ENCODE data around the gene HSD11B1. TPM values are rescaled to one million over a fixed set of nuclear protein-coding genes. Genes with fewer than 3 reads are reported as not detected.

HSD11B1 gene
- total RNA-seq, 1 experiment from 2014 or later = 0.27 TPM

DNA sequence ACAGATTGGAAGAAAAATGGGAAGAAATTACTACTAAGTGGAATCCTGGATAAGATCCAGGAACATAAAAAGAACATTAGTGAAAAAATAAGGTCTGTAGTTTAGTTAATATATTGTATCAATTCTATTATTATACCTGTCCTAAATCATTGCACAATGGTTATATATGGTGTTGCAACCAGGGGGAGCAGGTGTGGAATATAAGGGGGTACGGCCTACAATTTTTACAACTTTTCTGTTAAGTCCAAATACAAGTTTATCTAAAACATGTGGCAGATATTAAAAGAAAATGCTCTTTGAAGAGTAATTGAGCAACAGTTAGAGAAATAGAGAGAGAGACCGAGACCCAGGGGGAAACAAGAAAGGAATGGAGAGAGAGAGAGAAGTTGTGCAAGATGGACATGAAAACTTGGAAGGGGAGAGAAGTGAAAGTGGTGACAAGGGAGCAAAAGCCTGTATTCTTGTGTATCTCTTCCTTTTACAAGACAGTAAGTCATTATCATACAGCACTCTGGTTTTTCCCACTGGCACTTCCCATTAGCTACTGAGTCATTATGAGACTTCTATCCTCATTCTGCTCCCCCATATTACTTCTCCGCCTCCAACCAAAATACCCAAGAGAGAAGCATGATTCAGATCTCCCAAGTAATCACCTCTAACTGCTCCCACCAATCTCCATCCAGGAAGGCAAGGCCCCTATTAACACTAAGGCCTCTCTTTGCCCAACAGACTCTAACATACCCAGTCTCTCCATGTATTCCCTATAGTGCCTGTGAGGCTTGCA is 29.0 kb downstream of the HSD11B1 start:
- TF ChIP-seq ZNF274 (IDR thresholded peaks at IDR 0.05; ENCODE audit: low read depth, low read length) = no peak
- TF ChIP-seq CBX3 (IDR thresholded peaks at IDR 0.05; ENCODE audit: low read depth) = no peak
- TF ChIP-seq EGR1 (IDR thresholded peaks at IDR 0.05; ENCODE audit: low read depth) = no peak
- no peak for TF ChIP-seq SRF (IDR thresholded peaks at IDR 0.05; ENCODE audit: low read depth)
- no peak for TF ChIP-seq RAD21 (IDR thresholded peaks at IDR 0.05; ENCODE audit: low read depth)
- no peak for TF ChIP-seq YY1 (IDR thresholded peaks at IDR 0.05; ENCODE audit: extremely low read depth, insufficient replicate concordance, low read depth, low read length)
- TF ChIP-seq POLR2A (IDR thresholded peaks at IDR 0.05; ENCODE audit: borderline replicate concordance, extremely low read depth, insufficient read depth, insufficient read length) = no peak
- TF ChIP-seq POLR2AphosphoS5 (IDR thresholded peaks at IDR 0.05; ENCODE audit: low read depth, low read length) = no peak
- no peak for TF ChIP-seq EZH2phosphoT487 (IDR thresholded peaks at IDR 0.05; ENCODE audit: borderline replicate concordance)
- no peak for TF ChIP-seq JUND (IDR thresholded peaks at IDR 0.05)
- no peak for TF ChIP-seq ELF1 (IDR thresholded peaks at IDR 0.05; ENCODE audit: borderline replicate concordance, low read depth)
- no peak for TF ChIP-seq REST (IDR thresholded peaks at IDR 0.05; ENCODE audit: low read depth)
- intact Hi-C loops (cut with micrococcal nuclease) = no loop called here
- DNase-seq (ENCODE audit: low read depth, low spot score) (no peak), ATAC-seq (no peak)
- H3K27ac ChIP-seq (ENCODE audit: low read depth, low read length) = no peak overlapping the region
- no peaks in the 10 kb centered on the region for H4K20me1 ChIP-seq (ENCODE audit: insufficient read depth)
- H2AFZ ChIP-seq (ENCODE audit: low read depth, low read length, poor library complexity, severe bottlenecking) = no peak overlapping the region
- H3K27me3 ChIP-seq (ENCODE audit: insufficient read depth, low read length) = no peaks in the 10 kb centered on the region
- no peak overlapping the region for H3K9ac ChIP-seq (ENCODE audit: low read length)
- H3K9me3 ChIP-seq (ENCODE audit: control insufficient read depth in 1 of 2, insufficient read depth in 1 of 2, low read depth in 1 of 2, low read length in 2 of 2) = no peaks in the 10 kb centered on the region
- no peaks in the 10 kb centered on the region for H3K4me1 ChIP-seq (ENCODE audit: control insufficient read depth in 1 of 2, insufficient read depth in 2 of 2, low read length in 2 of 2)
- ChIA-PET POLR2A (no interaction called here), RAD21 (ENCODE audit: low non-redundant PET in 1 of 2, low total read pairs in 2 of 2, uncharacterized antibody in 2 of 2, unreplicated experiment in 2 of 2) (no interaction called here), CTCF (no interaction called here)
- no peak overlapping the region for H3K4me2 ChIP-seq (ENCODE audit: low read length)
- BruUV-seq (replicated peaks) = no TSS peak
- no peaks in the 10 kb centered on the region for H3K9me2 ChIP-seq (ENCODE audit: insufficient read depth)
- no peak overlapping the region for H3K4me3 ChIP-seq (replicated peaks in 1 of 2; ENCODE audit: low read depth in 1 of 2, low read length in 2 of 2)
- no peaks in the 10 kb centered on the region for H3K79me2 ChIP-seq (ENCODE audit: insufficient read depth, low read length)
- no peaks in the 10 kb centered on the region for H3K36me3 ChIP-seq (ENCODE audit: control insufficient read depth in 1 of 2, insufficient read depth in 2 of 2, low read length in 2 of 2)
